Measurements from ENCODE around the gene HVCN1.

The HVCN1 gene

DNA sequence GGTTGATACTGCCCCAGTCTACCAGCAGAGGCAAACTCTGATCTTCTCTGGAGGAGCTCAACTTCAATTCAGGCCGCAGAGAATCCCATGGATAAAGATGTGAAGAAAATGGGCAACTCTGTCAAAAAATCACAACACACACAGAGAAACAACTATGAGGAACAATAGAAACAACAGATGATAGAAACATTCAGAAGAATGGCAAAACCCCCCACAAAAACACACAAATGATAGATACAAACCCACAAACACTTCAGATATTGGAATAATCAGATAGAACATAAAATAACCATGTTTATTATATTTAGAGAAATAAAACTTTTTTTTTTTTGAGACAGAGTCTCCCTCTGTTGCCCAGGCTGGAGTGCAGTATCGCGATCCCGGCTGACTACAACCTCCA, 20.0 kb upstream of the HVCN1 start:
- no peaks in the 10 kb centered on the region for H3K27me3 ChIP-seq (ENCODE audit: low read length)
- H3K4me2 ChIP-seq (ENCODE audit: low read depth, low read length, poor library complexity, severe bottlenecking): no peak overlapping the region
- 0 out of 2 replicates have a peak, but pooled peaks cover 2% of the 10 kb centered on the region for H3F3A ChIP-seq (ENCODE audit: insufficient read depth)
- H3K36me3 ChIP-seq (ENCODE audit: low read length): no peaks in the 10 kb centered on the region; the same call in 1 of the 2 replicates
- H3K79me2 ChIP-seq (ENCODE audit: insufficient read depth, low read length): no peaks in the 10 kb centered on the region
- no peak overlapping the region for H3K27ac ChIP-seq (ENCODE audit: low read depth, low read length)
- no peaks in the 10 kb centered on the region for H3K9me3 ChIP-seq (ENCODE audit: insufficient read depth, low read length)
- TF ChIP-seq, protein P1, sequence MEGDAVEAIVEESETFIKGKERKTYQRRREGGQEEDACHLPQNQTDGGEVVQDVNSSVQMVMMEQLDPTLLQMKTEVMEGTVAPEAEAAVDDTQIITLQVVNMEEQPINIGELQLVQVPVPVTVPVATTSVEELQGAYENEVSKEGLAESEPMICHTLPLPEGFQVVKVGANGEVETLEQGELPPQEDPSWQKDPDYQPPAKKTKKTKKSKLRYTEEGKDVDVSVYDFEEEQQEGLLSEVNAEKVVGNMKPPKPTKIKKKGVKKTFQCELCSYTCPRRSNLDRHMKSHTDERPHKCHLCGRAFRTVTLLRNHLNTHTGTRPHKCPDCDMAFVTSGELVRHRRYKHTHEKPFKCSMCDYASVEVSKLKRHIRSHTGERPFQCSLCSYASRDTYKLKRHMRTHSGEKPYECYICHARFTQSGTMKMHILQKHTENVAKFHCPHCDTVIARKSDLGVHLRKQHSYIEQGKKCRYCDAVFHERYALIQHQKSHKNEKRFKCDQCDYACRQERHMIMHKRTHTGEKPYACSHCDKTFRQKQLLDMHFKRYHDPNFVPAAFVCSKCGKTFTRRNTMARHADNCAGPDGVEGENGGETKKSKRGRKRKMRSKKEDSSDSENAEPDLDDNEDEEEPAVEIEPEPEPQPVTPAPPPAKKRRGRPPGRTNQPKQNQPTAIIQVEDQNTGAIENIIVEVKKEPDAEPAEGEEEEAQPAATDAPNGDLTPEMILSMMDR (IDR thresholded peaks at IDR 0.05; ENCODE audit: insufficient read depth, low read length, poor library complexity, severe bottlenecking): no peak
- TF ChIP-seq EZH2phosphoT487 (conservative IDR thresholded peaks at IDR 0.05; ENCODE audit: low read length): no peak
- no peaks in the 10 kb centered on the region for H4K20me1 ChIP-seq (ENCODE audit: low read depth, low read length)
- H3K9me2 ChIP-seq (replicated peaks; ENCODE audit: insufficient read depth, low read length): no peaks in the 10 kb centered on the region
- no peak overlapping the region for H3K4me3 ChIP-seq (ENCODE audit: insufficient read depth, low read length, poor library complexity, severe bottlenecking)
- no peak overlapping the region for H2AFZ ChIP-seq (ENCODE audit: low read depth, low read length, severe bottlenecking)
- no peak overlapping the region for H3K9ac ChIP-seq (ENCODE audit: low read length)

DNA sequence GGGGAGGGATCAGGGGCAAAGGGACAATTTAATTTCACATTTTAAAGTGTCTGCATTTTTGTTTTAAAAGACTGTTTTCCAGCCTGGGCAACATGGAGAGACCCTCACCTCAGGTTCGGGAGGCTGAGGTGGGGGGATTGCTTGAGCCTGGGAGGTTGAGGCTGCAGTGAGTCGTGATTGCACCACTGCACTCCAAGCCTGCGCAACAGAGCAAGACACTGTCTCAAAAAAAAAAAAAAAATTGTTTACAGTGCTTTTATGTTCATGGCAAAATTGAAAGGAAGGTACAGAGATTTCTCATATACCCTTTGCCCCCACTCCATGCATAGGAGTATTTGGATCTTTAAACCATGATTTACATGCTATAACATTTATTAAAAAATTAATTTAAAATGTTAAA, 16.4 kb upstream of the HVCN1 start:
- Histone ChIP-seq H3K79me2 (ENCODE audit: insufficient read depth, low read length) (no peaks in the 10 kb centered on the region), H4K20me1 (ENCODE audit: low read depth, low read length) (no peaks in the 10 kb centered on the region), H3K4me2 (ENCODE audit: low read depth, low read length, poor library complexity, severe bottlenecking) (no peak overlapping the region), H3K4me3 (ENCODE audit: insufficient read depth, low read length, poor library complexity, severe bottlenecking) (no peak overlapping the region), H2AFZ (ENCODE audit: low read depth, low read length, severe bottlenecking) (no peak overlapping the region), H3K27ac (ENCODE audit: low read depth, low read length) (no peak overlapping the region), H3K9ac (ENCODE audit: low read length) (no peak overlapping the region), H3F3A (ENCODE audit: insufficient read depth) (no peaks in the 10 kb centered on the region), H3K27me3 (ENCODE audit: low read length) (no peaks in the 10 kb centered on the region), H3K9me2 (replicated peaks; ENCODE audit: insufficient read depth, low read length) (no peaks in the 10 kb centered on the region), H3K9me3 (ENCODE audit: insufficient read depth, low read length) (no peaks in the 10 kb centered on the region), H3K36me3 (ENCODE audit: low read length) (no peaks in the 10 kb centered on the region; the same call in 1 of the 2 replicates)
- no peak for TF ChIP-seq EZH2phosphoT487 (conservative IDR thresholded peaks at IDR 0.05; ENCODE audit: low read length)
- TF ChIP-seq, protein P1 (IDR thresholded peaks at IDR 0.05; ENCODE audit: insufficient read depth, low read length, poor library complexity, severe bottlenecking): no peak

DNA sequence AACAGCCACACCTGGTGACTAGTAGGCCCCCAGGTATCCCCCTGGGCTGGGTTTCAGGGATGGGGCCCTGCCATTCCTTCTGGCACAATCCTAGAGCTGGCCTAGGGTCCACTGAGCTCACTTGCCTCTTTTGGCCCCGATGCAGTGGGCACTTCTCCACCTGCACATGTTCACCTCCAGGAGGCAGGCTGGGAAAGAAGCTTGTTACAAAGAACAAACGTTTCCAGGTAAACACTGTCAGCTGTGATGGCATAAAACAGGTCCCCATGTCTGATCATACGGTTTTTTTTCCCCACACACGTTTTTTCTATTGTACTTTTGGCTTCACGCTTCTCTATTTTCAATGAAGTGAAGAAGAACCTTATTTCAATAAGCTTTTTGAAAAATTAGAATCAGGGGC, 15.8 kb upstream of the HVCN1 start:
- no peaks in the 10 kb centered on the region for H4K20me1 ChIP-seq (ENCODE audit: low read depth, low read length)
- no peak for TF ChIP-seq EZH2phosphoT487 (conservative IDR thresholded peaks at IDR 0.05; ENCODE audit: low read length)
- TF ChIP-seq, protein P1 (IDR thresholded peaks at IDR 0.05; ENCODE audit: insufficient read depth, low read length, poor library complexity, severe bottlenecking): no peak
- H3K4me3 ChIP-seq (ENCODE audit: insufficient read depth, low read length, poor library complexity, severe bottlenecking): no peak overlapping the region
- H3K9me2 ChIP-seq (replicated peaks; ENCODE audit: insufficient read depth, low read length): no peaks in the 10 kb centered on the region
- no peak overlapping the region for H3K4me2 ChIP-seq (ENCODE audit: low read depth, low read length, poor library complexity, severe bottlenecking)
- H3F3A ChIP-seq (ENCODE audit: insufficient read depth): no peaks in the 10 kb centered on the region
- H3K36me3 ChIP-seq (ENCODE audit: low read length): no peaks in the 10 kb centered on the region; the same call in 1 of the 2 replicates
- H3K9me3 ChIP-seq (ENCODE audit: insufficient read depth, low read length): no peaks in the 10 kb centered on the region
- H3K79me2 ChIP-seq (ENCODE audit: insufficient read depth, low read length): no peaks in the 10 kb centered on the region
- H3K27ac ChIP-seq (ENCODE audit: low read depth, low read length): no peak overlapping the region
- no peak overlapping the region for H3K9ac ChIP-seq (ENCODE audit: low read length)
- no peaks in the 10 kb centered on the region for H3K27me3 ChIP-seq (ENCODE audit: low read length)
- H2AFZ ChIP-seq (ENCODE audit: low read depth, low read length, severe bottlenecking): no peak overlapping the region
